NCI-H1436 (cell line): ENCODE data around the gene ATP6V1F.

Experiments
- DNase-seq: peaks from one replicate; lab custom pipeline; 2025; lab: John Stamatoyannopoulos, UW

ATP6V1F gene

DNA sequence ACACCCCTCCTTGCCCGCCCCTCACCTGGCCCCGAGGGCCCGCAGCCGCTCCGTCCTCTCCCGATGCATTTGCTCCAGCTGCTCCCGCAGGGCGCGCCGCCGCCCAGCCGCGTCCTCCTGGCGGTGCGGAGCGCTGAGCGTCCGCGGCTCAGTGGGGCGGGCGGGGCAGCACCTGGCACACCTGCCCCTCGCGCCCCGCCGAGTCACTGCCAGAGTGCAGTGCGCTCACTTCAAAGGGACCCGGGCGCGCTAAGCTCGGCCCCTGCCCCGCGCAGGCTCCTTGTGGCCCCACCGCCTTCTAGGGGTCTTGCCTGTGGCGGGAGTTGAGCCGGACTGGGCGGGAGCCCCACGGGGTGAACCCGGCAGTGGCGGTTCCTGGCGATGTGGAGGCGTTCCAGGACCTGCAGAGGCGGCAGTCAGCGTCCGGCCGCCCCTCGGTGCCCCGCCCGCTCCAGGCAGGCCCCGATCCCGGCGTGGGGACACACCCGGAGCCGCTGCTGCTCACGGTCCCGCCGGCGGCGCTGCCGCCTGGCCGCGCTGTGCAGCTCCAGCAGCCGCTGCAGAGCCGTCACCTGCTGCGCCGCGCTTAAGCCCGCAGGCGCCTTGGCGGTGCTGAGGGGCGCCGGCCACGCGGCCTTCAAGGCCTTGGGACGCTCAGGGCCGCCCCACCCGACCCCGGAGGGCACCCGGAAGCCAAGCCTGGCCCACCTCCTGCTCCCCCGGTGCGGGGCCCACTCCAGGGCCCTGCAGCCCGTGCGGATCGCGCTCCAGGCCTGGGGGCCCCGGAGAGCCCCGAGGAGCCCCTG is 6.7 kb downstream of the ATP6V1F start:
- no peak for DNase-seq

- DNase-seq, result no peak
Observed at GRCh38 chr7:128869944-128870285, 7.3 kb downstream of the ATP6V1F start.

GRCh38 chr7:128871050-128871449 is 8.4 kb downstream of the ATP6V1F start:
- no peak for DNase-seq

GRCh38 chr7:128872394-128872824 is 9.8 kb downstream of the ATP6V1F start:
- no peak for DNase-seq

DNA sequence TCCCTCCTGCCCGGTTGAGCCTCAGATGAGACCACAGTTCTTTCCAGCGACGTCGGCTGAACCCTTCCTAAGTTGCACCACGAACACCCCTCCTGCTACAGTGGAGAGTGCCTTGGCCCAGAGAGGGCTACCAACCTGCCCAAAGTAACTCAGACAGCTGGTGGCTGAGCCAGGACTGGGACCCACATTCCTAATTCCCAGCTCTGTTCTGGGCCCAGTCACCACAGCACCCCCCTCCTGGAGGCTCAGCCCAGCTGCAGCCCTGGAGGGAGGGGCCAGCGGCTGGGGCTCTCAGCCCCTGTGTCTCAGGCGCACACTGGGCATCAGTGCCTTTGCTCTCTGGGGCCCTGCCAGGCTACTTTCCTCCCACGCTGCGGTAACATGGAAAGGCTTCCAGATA is 10.6 kb downstream of the ATP6V1F start:
- DNase-seq, result no peak

GRCh38 chr7:128874140-128875031 is 11.7 kb downstream of the ATP6V1F start:
- no peak for DNase-seq

DNA sequence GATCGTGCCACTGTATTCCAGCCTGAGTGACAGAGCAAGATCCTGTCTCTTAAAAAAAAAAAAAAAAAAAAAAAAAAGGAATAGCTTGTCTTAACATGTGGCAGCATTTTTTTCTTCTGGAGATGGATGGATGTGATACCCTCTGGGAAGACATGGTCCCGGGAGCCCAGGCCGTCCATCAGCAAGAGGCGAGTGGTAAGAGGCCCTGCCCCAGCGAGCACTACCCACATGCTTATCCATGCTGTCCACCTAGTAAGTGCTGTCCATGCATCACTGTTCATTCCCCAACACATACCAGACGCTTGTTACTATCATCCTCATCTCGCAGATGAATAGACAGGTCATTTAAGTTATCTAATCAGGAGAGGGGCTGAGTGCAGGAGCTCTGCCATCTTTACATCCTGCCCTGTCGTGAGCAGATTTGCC is 12.9 kb downstream of the ATP6V1F start:
- no peak for DNase-seq

GRCh38 chr7:128876127-128876526 is 13.5 kb downstream of the ATP6V1F start:
- no peak for DNase-seq

DNA sequence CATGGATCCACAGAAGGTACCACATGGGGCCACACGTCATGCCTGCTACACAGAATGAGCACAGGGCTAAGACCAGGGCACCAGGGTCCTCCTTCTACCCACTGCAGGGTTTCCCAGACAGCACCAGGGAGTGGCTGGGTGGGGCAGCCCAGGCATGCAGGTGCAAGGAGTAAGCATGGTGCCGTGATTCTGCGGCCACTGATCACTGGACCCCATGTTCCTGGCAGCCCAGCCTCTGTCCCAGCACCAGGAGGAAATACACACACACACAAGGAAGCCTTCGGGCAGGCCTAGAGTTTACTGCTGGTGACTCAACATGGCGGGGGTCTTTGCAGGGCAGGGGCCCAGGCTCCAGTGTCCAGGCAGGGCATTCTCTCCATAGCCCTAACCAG is 13.9 kb downstream of the ATP6V1F start:
- no peak for DNase-seq

GRCh38 chr7:128876978-128877755 is 14.5 kb downstream of the ATP6V1F start:
- DNase-seq, result no peak

DNA sequence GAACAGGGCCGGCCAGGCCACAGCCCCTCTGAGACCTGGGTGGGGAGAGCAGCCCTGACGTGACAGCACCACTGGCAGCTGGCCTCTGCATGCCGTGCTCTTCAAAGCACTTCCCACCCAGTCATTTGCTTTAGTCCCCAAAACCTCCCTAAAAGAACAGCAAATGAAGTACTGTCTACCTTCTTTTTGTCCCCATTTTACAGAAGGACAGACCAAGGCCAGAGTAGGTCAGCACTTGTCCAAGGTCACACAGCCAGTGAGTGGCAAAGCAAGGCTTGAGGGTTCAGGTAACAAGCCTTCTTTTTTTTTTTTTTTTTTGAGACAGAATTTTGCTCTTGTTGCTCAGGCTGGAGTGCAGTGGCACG is 15.1 kb downstream of the ATP6V1F start:
- no peak for DNase-seq

DNA sequence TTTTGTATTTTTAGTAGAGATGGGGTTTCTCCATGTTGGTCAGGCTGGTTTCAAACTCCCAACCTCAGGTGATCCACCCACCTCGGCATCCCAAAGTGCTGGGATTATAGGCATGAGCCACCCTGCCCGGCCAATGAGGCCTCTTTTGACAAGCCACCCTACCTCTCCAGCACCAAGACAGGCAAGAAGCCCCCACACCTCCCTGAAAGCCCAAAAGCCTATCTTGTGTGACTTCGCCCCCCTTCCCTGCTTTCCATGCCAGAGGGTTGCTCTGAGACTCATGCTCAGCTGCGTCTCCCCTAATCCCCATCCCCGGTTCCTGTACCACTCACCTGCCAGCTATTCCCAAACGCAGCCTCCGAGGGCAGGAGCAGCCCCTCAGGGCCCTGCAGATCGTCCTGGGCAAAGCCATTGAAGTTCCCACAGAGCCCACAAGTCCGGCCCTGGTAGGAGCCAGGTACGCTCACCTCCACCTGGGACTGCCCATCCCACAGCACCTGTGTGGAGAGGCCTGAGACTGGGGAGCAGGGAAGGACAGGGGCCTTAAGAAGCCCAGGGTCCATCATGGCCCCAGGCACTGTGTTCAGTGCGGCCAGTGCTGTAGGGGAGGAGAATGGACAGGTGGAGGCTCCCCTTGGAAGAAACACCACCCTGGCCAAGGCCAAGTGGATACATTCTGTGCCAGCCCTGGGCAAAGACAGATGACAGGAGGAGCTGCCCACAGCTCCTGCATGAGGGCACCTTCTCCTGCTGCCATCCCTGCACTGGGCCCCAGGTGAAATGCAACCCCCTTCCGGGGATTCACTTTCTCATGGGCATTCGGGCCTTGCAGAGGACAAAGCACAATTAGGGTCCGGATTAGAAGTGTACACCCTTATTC is 15.8 kb downstream of the ATP6V1F start:
- no peak for DNase-seq

DNA sequence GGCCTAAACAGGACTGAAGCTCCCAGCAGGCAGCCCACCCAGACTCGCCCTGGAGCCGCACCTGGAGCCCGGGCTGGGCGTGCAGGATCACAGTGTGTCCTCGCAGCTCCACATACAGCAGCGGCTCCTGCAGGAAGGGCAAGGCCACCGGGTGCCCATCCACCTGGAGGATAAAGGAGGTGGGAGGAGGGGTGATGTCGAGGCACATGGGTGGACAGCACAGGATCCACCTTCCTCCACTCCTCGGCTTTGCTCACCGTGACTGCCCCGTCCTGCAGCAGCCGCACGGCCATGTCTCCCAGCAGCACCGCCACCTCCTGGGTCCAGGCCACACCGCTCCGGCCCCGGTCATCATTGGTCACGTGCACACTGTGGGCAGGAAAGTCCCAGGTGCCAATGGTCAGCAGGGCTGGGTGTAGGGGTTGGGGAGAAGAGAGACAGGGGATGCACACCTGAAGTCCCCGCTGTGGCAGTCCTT is 16.8 kb downstream of the ATP6V1F start:
- no peak for DNase-seq

GRCh38 chr7:128879939-128880746 is 17.5 kb downstream of the ATP6V1F start:
- DNase-seq, result peak; percentile 64

DNA sequence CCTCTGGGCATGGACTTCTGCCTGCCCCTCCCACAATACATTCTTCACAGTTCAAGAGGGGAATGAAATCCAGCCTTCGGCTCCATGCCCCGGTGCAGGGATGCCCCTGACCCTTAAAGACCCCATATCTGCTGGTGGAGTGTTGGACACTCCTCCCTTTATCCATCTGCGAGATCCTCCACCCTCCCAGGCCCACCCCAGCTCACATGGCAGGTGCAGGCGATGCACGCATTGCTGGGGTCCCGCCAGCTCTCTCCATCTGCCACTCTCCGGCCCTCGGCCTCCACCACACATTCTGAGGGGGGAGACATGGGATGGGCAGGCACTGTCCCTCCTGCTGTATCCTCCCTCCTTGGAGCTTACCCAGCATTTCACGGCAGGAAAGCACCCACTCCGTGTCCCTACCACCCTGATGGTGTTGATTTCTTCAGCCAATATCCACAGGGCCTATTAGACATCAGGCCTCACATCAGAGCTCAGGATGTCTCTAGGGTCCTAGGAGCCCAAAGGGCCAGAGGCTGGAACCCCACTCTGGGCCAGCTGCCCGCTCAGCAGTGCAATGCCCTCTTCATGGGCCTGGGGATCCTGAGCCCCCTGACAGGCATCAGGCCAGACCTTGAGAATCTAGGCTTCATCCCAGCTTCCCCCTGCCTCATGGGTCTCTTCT is 18.3 kb downstream of the ATP6V1F start:
- DNase-seq, result no peak

- DNase-seq, result no peak
Observed at GRCh38 chr7:128881458-128882125, 18.9 kb downstream of the ATP6V1F start.

- no peak for DNase-seq
Observed at GRCh38 chr7:128882134-128882533, 19.5 kb downstream of the ATP6V1F start.

DNA sequence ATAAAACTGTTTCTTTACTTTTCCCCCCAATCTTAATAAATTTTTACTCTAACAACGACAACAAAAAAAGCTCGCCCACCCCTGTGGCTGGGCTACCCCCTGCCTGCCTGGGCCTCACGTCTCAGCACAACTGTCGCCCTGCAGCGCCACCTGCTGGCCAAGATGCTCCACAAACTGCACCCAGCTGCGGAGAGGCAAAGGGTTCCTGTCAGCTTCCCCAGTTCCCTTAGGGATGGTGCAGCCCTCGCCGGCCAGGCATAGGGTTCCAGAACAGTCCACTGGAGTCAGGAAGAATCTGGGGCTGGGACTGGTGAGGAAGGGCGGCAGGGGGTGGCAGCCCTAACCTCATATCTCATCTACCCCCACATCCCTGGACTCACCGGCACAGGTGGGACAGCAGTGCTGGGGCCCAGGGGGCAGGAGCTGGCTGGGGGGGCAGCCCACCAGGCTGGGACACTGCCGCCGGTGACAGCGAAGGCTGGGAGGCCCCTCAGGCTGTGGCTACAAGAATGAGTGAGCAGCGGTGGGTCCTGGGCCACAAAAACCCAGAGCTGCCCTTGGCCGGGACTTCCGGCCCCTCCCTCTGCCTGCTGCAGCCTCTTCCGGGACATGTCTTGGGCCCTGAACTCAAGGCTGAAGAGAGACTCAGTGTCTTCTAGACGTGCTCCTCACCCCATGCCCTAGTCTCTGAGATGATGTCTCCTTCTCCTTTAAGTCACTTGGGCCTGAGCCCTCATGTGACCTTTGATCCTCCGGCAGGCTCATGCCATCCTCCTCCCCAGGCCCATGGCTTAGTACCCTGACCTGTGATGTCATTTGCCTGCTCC is 21.2 kb downstream of the ATP6V1F start:
- peak; percentile 43 for DNase-seq
